ENCODE data around the gene POP5.

The POP5 gene

GRCh38 chr12:120584343-120585149 is 3.3 kb upstream of the POP5 start:
- no peak for TF ChIP-seq CTCF (IDR thresholded peaks at IDR 0.05; ENCODE audit: low read depth, low read length)
- H3K4me3 ChIP-seq (ENCODE audit: low read depth, low read length), result peak overlapping the region; percentile 46

- no peak overlapping the region for H3K4me3 ChIP-seq (ENCODE audit: low read depth, low read length)
- peak; percentile 89 for TF ChIP-seq CTCF (IDR thresholded peaks at IDR 0.05; ENCODE audit: low read depth, low read length)
These were observed 2.4 kb upstream of the POP5 start for GRCh38 chr12:120583478-120584030.

GRCh38 chr12:120581998-120582397 is 796 bp upstream of the POP5 start:
- no peak for TF ChIP-seq CTCF (IDR thresholded peaks at IDR 0.05; ENCODE audit: low read depth, low read length)
- peak overlapping the region; percentile 93 for H3K4me3 ChIP-seq (ENCODE audit: low read depth, low read length)

GRCh38 chr12:120579179-120579578 is 2.0 kb downstream of the POP5 start:
- TF ChIP-seq CTCF (IDR thresholded peaks at IDR 0.05; ENCODE audit: low read depth, low read length), result no peak
- H3K4me3 ChIP-seq (ENCODE audit: low read depth, low read length), result no peak overlapping the region

- no peak overlapping the region for H3K4me3 ChIP-seq (ENCODE audit: low read depth, low read length)
- no peak for TF ChIP-seq CTCF (IDR thresholded peaks at IDR 0.05; ENCODE audit: low read depth, low read length)
These were observed 7.1 kb downstream of the POP5 start for GRCh38 chr12:120574106-120574505.

GRCh38 chr12:120573560-120573959 is 7.6 kb downstream of the POP5 start:
- no peak for TF ChIP-seq CTCF (IDR thresholded peaks at IDR 0.05; ENCODE audit: low read depth, low read length)
- no peak overlapping the region for H3K4me3 ChIP-seq (ENCODE audit: low read depth, low read length)

GRCh38 chr12:120571299-120571698 is 9.9 kb downstream of the POP5 start:
- H3K4me3 ChIP-seq (ENCODE audit: low read depth, low read length), result no peak overlapping the region
- TF ChIP-seq CTCF (IDR thresholded peaks at IDR 0.05; ENCODE audit: low read depth, low read length), result no peak

Data from WI38 (cell line).